ENCODE results near the gene MYL6B. TPM values are rescaled to one million over a fixed set of nuclear protein-coding genes. Genes with fewer than 3 reads are reported as not detected.

The MYL6B gene
- total RNA-seq, 1 donor from 2014 or later = 131 TPM

GRCh38 chr12:56197921-56198635, 45.7 kb downstream of the MYL6B start:
- H3K36me3 Mint-ChIP-seq = no peaks in the 10 kb centered on the region
- H3F3A ChIP-seq (ENCODE audit: low read depth) = peaks cover 7% of the 10 kb centered on the region
- no peak overlapping the region for H3K4me3 ChIP-seq
- H3K27me3 ChIP-seq = no peaks in the 10 kb centered on the region
- peaks cover 5% of the 10 kb centered on the region for H3K27me3 Mint-ChIP-seq (ENCODE audit: insufficient read depth, low read depth)
- H3K36me3 ChIP-seq = no peaks in the 10 kb centered on the region
- H2AFZ ChIP-seq (replicated peaks) = no peak overlapping the region
- no peak overlapping the region for H3K9ac ChIP-seq
- TF ChIP-seq EZH2phosphoT487 (IDR thresholded peaks at IDR 0.05) (no peak), EZH2 (IDR thresholded peaks at IDR 0.05) (no peak), CTCF (IDR thresholded peaks at IDR 0.05) (no peak)
- H3K4me1 ChIP-seq = no peaks in the 10 kb centered on the region
- H3K4me3 Mint-ChIP-seq = no peak overlapping the region
- no peaks in the 10 kb centered on the region for H4K20me1 ChIP-seq (ENCODE audit: low read depth)
- no peaks in the 10 kb centered on the region for H3K9me3 Mint-ChIP-seq
- H3K9me3 ChIP-seq (ENCODE audit: low read depth) = no peaks in the 10 kb centered on the region
- H3K27ac ChIP-seq = no peak overlapping the region
- H3K4me1 Mint-ChIP-seq = no peaks in the 10 kb centered on the region
- no peak overlapping the region for H3K4me2 ChIP-seq
- H3K79me2 ChIP-seq (ENCODE audit: low read depth) = no peaks in the 10 kb centered on the region
- DNase-seq (ENCODE audit: low spot score) = no peak
- H3K27ac Mint-ChIP-seq = no peak overlapping the region

GRCh38 chr12:56198836-56199235, 46.4 kb downstream of the MYL6B start:
- no peak overlapping the region for H3K27ac ChIP-seq
- no peak overlapping the region for H3K27ac Mint-ChIP-seq
- no peaks in the 10 kb centered on the region for H3K27me3 ChIP-seq
- no peak overlapping the region for H2AFZ ChIP-seq (replicated peaks)
- H3K9me3 ChIP-seq (ENCODE audit: low read depth) = no peaks in the 10 kb centered on the region
- no peaks in the 10 kb centered on the region for H4K20me1 ChIP-seq (ENCODE audit: low read depth)
- peaks cover 2% of the 10 kb centered on the region for H3K27me3 Mint-ChIP-seq (ENCODE audit: insufficient read depth, low read depth)
- TF ChIP-seq EZH2 (IDR thresholded peaks at IDR 0.05) (no peak), CTCF (IDR thresholded peaks at IDR 0.05) (no peak), EZH2phosphoT487 (IDR thresholded peaks at IDR 0.05) (no peak)
- no peak overlapping the region for H3K4me3 ChIP-seq
- H3K9me3 Mint-ChIP-seq = no peaks in the 10 kb centered on the region
- H3K36me3 ChIP-seq = no peaks in the 10 kb centered on the region
- no peaks in the 10 kb centered on the region for H3K4me1 Mint-ChIP-seq
- H3F3A ChIP-seq (ENCODE audit: low read depth) = peaks cover 7% of the 10 kb centered on the region
- no peaks in the 10 kb centered on the region for H3K4me1 ChIP-seq
- no peaks in the 10 kb centered on the region for H3K36me3 Mint-ChIP-seq
- DNase-seq (ENCODE audit: low spot score) = no peak
- H3K9ac ChIP-seq = no peak overlapping the region
- H3K4me2 ChIP-seq = no peak overlapping the region
- no peak overlapping the region for H3K4me3 Mint-ChIP-seq
- H3K79me2 ChIP-seq (ENCODE audit: low read depth) = no peaks in the 10 kb centered on the region

GRCh38 chr12:56202366-56202765, 50.0 kb downstream of the MYL6B start:
- no peak overlapping the region for H3K4me3 Mint-ChIP-seq
- DNase-seq (ENCODE audit: low spot score) = no peak
- no peak overlapping the region for H2AFZ ChIP-seq (replicated peaks)
- H3K36me3 Mint-ChIP-seq = peaks cover 8% of the 10 kb centered on the region
- TF ChIP-seq EZH2 (IDR thresholded peaks at IDR 0.05) (no peak), EZH2phosphoT487 (IDR thresholded peaks at IDR 0.05) (no peak)
- no peaks in the 10 kb centered on the region for H3K4me1 ChIP-seq
- H3K9ac ChIP-seq = no peak overlapping the region
- no peak overlapping the region for H3K27ac Mint-ChIP-seq
- no peaks in the 10 kb centered on the region for H3K27me3 ChIP-seq
- peaks cover 26% of the 10 kb centered on the region for H3F3A ChIP-seq (ENCODE audit: low read depth)
- peak overlapping the region; percentile 6 for H3K27ac ChIP-seq
- H3K9me3 Mint-ChIP-seq = no peaks in the 10 kb centered on the region
- no peaks in the 10 kb centered on the region for H4K20me1 ChIP-seq (ENCODE audit: low read depth)
- H3K4me3 ChIP-seq = no peak overlapping the region
- no peaks in the 10 kb centered on the region for H3K9me3 ChIP-seq (ENCODE audit: low read depth)
- peaks cover 2% of the 10 kb centered on the region for H3K27me3 Mint-ChIP-seq (ENCODE audit: insufficient read depth, low read depth)
- H3K4me2 ChIP-seq = no peak overlapping the region
- H3K36me3 ChIP-seq = no peaks in the 10 kb centered on the region
- no peaks in the 10 kb centered on the region for H3K4me1 Mint-ChIP-seq
- no peaks in the 10 kb centered on the region for H3K79me2 ChIP-seq (ENCODE audit: low read depth)

- no peak overlapping the region for H3K9ac ChIP-seq
- H3K27ac ChIP-seq = peak overlapping the region; percentile 6
- peaks cover 30% of the 10 kb centered on the region for H3F3A ChIP-seq (ENCODE audit: low read depth)
- H4K20me1 ChIP-seq (ENCODE audit: low read depth) = no peaks in the 10 kb centered on the region
- no peak for TF ChIP-seq CTCF (IDR thresholded peaks at IDR 0.05)
- TF ChIP-seq EZH2phosphoT487 (IDR thresholded peaks at IDR 0.05) = no peak
- no peak for TF ChIP-seq EZH2 (IDR thresholded peaks at IDR 0.05)
- H3K4me1 Mint-ChIP-seq = no peaks in the 10 kb centered on the region
- no peaks in the 10 kb centered on the region for H3K9me3 Mint-ChIP-seq
- H3K4me3 ChIP-seq = no peak overlapping the region
- no peaks in the 10 kb centered on the region for H3K9me3 ChIP-seq (ENCODE audit: low read depth)
- H3K4me2 ChIP-seq = no peak overlapping the region
- H3K79me2 ChIP-seq (ENCODE audit: low read depth) = no peaks in the 10 kb centered on the region
- peaks cover 11% of the 10 kb centered on the region for H3K36me3 Mint-ChIP-seq
- no peak overlapping the region for H2AFZ ChIP-seq (replicated peaks)
- no peak overlapping the region for H3K27ac Mint-ChIP-seq
- no peak for DNase-seq (ENCODE audit: low spot score)
- H3K4me3 Mint-ChIP-seq = no peak overlapping the region
- H3K27me3 ChIP-seq = no peaks in the 10 kb centered on the region
- no peaks in the 10 kb centered on the region for H3K4me1 ChIP-seq
- no peaks in the 10 kb centered on the region for H3K36me3 ChIP-seq
- no peaks in the 10 kb centered on the region for H3K27me3 Mint-ChIP-seq (ENCODE audit: insufficient read depth, low read depth)
Measured at GRCh38 chr12:56202838-56203237, 50.5 kb downstream of the MYL6B start.
